Dermis microvascular lymphatic vessel endothelial cell (primary cell): Measurements from ENCODE around the gene PRODH. TPM values are rescaled to one million over a fixed set of nuclear protein-coding genes. Genes with fewer than 3 reads are reported as not detected.
"Not testable (repeated sequence)": the region's sequence is repeated elsewhere in the genome, so short reads cannot be mapped to it uniquely, and the experiment has no call there.

Experiments
- DNase-seq, 2 donors: peaks; one replicate each; pipeline versions ENCODE4 v3.0.0 to v3.0.0-alpha.2; 2010; ENCODE audit warnings: low read depth in 2 of 2
- total RNA-seq: library from RNA; depleted of rRNA; stranded (reverse); fragments of >200 nt; gene quantifications from 2 replicates; pipeline ENCODE4 v1.2.1, GENCODE V29; 2014

PRODH gene
- total RNA-seq, 1 donor from 2014 or later = not detected

- peak; percentile 11 to 58 for DNase-seq
Observed at GRCh38 chr22:18954303-18954989, 18.4 kb upstream of the PRODH start.

- DNase-seq = not testable (repeated sequence)
Observed at GRCh38 chr22:18953128-18953527, 17.0 kb upstream of the PRODH start.

GRCh38 chr22:18952022-18952421, 15.9 kb upstream of the PRODH start:
- DNase-seq = no peak

GRCh38 chr22:18950141-18950540, 14.0 kb upstream of the PRODH start:
- DNase-seq = no peak

GRCh38 chr22:18947905-18948304, 11.8 kb upstream of the PRODH start:
- DNase-seq = no peak

- DNase-seq = not testable (repeated sequence)
Observed at GRCh38 chr22:18947105-18947504, 11.0 kb upstream of the PRODH start.

GRCh38 chr22:18938691-18939090, 2.6 kb upstream of the PRODH start:
- DNase-seq = not testable (repeated sequence)

GRCh38 chr22:18934688-18935087, 1.4 kb downstream of the PRODH start:
- not testable (repeated sequence) for DNase-seq

GRCh38 chr22:18933914-18934313, 2.2 kb downstream of the PRODH start:
- DNase-seq = no peak

- no peak for DNase-seq
Observed at GRCh38 chr22:18931905-18932652, 4.0 kb downstream of the PRODH start.

GRCh38 chr22:18929459-18929858, 6.6 kb downstream of the PRODH start:
- DNase-seq = no peak

GRCh38 chr22:18927573-18927972, 8.5 kb downstream of the PRODH start:
- DNase-seq = no peak

GRCh38 chr22:18927020-18927419, 9.1 kb downstream of the PRODH start:
- no peak for DNase-seq

- no peak for DNase-seq
Observed at GRCh38 chr22:18925368-18926064, 10.6 kb downstream of the PRODH start.

GRCh38 chr22:18920257-18920902, 15.7 kb downstream of the PRODH start:
- not testable (repeated sequence) for DNase-seq

- not testable (repeated sequence) for DNase-seq
Observed at GRCh38 chr22:18917818-18918217, 18.3 kb downstream of the PRODH start.

- DNase-seq = not testable (repeated sequence)
Observed at GRCh38 chr22:18915550-18915949, 20.5 kb downstream of the PRODH start.

- DNase-seq = not testable (repeated sequence)
Observed at GRCh38 chr22:18914558-18914957, 21.5 kb downstream of the PRODH start.

GRCh38 chr22:18912264-18912946, 23.7 kb downstream of the PRODH start:
- DNase-seq = not testable (repeated sequence)

- not testable (repeated sequence) for DNase-seq
Observed at GRCh38 chr22:18911535-18911934, 24.6 kb downstream of the PRODH start.

- DNase-seq = no peak
Observed at GRCh38 chr22:18909556-18909955, 26.5 kb downstream of the PRODH start.
